HG03571 (cell line): ENCODE results near the gene TMEM183A.

Experiments
- ATAC-seq: cut with Tn5 transposase; IDR thresholded peaks from one replicate; pipeline ENCODE4 v1.9.1; 2021; ENCODE audit not compliant: unreplicated experiment

TMEM183A gene

DNA sequence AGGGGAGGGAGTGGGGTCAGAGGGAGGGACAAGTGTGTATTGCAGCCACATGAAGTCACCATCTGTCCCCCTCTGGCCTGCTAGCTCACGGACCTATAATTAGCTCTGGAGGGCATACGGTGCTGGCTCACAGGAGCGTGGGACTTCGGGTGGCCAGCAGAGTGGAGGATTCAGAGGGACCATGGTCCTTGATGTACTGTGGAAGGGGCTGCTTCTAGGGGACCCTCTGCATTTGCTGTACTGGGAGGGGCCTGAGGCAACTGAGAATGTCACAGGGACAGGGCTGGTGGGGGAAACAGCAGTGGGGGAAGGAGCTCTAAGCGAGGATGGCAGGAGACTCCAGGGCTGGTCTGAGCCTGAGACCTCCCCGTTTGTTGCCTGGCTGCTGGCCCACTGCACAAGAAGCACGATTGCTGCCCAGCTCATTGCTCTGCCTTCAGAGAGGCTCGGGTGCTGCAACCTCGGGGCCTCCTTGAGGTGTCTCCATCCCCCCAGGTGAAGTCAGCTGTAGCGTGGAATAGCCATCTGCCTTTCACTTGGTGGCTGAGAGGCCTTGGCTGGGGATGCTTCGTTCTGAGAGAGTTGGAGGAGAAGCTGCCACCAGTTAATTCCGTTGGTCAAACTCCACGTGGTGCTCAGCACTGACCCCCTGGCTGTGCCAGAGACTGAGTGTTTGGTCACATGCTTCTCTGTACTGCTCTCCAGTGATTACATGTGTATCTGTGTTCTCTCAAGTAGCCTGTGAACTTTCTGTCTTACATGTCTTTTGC lies 21.8 kb downstream of the TMEM183A start:
- no peak for ATAC-seq

DNA sequence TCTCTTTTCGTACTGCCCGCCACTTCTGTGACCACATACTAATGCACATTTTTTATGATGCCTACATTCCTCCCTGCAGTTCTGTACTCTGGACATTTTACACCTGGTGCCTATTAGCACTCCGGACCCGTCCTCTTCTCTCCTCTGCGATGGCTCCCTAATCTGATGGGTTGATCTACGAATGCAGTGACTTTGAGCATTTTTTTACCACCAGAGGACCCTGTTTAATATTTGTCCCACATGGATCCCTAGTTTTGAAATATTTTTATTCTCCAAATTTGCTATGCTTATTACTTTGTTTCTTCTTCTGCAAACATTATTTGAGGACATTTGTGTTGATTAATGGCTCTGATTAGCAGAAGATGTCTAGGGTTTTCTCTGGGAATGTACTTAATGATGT lies 24.3 kb downstream of the TMEM183A start:
- ATAC-seq, result no peak

DNA sequence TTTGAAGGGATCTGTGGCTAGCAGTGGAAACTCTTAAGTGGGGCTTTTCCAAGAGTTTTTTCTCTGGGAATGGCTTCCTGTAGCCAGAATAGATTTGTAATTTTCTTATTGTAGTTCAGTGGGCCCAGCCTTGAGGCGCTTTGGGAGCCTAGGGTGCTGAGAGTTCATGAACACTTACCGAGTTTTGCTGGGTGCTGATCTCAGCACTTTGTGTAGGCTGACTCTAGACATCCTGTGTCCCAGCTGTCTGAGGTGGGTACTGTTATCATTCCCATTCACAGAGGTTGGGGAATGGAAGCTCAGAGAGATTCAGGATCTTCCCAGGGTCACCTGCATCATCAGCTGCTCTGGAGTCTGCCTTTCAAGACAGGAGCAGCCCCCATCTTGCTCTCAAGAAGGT lies 26.1 kb downstream of the TMEM183A start:
- ATAC-seq, result no peak

DNA sequence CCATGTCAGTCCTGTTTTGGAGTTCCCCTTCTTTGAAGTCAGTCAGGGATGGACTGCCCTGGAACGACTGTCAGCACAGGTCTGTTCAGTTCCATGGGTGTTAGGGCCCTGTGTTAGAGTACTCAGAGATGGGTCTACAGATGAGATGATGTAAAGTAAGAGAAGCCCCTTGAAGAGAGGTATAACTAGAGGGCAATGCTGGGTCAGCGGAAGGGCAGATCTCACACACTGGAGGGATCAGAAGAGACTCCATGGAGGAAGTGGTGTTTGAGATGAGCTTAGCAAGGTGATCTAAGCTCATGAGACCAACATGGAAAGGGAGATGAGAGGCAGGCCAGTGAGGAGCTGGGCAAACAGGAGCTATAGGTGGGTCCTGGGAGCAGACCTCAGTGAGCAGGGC lies 26.7 kb downstream of the TMEM183A start:
- ATAC-seq, result no peak

- ATAC-seq, result no peak
Observed at GRCh38 chr1:203034422-203035110, 27.4 kb downstream of the TMEM183A start.

GRCh38 chr1:203035111-203036000 lies 28.2 kb downstream of the TMEM183A start:
- no peak for ATAC-seq

DNA sequence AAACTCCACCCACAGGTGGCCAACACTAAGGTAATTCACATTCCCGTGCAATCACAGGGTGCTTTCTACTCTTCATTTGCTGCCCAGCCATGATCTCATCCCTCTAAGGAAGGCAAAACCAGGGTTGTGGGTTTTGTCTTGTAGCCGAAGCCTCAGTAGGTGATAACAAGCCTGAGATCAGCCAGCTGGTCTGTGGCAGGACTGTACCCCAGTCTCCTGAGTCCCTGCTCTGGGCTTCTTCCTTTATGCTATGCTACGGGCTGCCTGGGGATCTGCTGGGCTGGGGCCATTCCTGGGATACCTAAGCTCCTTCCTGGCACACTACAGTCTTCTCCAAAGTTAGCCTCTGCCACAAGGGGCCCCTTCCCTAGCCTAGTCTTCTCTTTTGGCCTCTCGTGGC lies 29.0 kb downstream of the TMEM183A start:
- ATAC-seq, result no peak

DNA sequence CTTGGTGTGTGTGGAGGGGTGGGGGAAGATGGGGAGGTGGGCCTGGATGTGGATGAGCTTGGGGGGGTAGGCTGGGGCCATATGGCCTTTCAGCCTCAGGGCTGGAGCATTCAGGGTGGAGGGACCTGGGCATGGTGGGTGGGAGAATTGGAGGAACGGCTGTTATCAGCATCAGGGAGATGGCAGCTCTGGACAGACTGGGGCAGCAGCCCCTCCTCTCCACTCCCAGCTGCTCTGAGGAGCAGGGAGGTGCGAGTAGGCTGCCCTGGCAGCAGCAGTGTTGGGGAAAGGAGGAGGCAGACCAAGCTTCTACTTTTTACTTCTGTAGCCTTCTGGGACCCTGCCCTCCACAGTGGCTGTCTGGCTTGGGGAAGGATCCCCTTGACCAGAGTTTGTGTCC lies 29.4 kb downstream of the TMEM183A start:
- no peak for ATAC-seq

DNA sequence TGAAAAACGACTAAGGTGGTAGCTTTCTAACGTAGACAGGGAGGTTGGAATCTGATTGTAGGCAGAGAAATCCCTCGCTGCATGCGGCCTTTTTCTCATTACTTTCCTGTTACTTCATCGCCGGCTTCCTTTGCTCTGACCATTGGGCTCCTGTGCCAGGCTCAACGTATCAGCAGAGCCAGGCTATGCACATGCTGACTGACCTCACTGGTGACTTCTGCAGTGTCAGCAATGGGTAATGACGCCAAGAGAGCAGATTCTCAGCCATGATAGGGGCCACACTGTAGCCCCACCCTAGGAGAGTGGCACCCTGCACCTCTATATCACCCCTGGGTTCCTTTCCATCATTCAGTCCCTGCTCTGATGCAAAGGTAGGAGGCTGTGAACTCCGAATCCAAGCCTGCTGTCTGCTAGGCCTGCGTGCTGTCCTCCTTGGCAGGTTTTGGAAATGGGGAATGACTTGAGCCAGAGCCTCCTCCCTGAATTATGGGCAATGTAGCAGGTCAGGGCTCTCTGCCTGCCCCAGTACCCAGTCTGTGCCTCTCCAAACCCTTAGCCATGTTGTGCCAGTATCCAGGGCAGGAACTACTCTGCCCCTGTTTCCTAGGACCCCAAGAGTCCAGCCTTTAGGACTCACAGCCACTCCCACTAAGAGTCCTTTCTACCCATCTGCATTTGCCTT lies 30.5 kb downstream of the TMEM183A start:
- no peak for ATAC-seq

- ATAC-seq, result peak; percentile 60
Observed at GRCh38 chr1:203038217-203038741, 31.1 kb downstream of the TMEM183A start.

GRCh38 chr1:203038891-203039608 lies 31.9 kb downstream of the TMEM183A start:
- no peak for ATAC-seq

DNA sequence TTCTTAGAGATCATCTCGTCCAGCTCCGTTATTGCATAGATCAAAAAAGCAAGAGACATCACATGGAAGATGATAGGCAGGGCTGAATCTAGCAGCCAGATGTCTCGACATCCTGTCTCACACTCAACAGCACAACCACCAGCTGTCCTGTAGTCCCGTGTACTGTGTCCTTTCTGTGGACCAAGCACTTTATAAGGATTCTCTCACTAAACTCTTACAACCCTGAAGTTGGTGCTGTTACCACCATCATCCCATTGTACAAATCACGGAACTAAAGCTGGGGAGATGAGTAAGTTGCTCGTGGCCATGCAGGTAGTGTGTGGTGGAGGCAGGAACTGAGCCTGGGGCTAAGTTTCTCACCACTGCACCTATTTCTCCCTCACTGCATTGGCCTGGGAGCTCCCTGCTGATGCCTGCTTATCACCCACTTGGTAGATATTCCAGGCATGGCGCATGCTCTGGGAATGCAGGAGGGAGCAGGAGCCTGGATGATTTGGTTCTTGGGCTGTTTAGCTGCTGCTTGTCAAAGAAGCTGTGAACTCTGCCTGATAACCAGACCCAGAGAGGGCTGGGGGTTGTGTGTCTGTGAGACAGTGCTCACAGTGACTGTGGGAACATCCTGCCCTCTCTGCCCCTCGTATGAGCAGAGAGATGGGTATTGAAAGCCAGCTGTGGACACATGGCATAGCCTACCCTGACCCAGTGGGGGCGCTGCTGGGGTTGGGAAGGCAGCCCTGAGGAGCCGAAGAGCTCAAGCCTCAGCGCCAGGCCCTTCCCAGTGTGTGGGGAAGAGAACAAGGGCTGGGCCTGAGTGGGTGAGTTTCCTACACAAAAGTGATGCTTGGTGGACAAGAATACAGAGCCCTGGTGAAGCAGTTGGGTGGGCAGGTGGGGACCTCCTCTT lies 32.7 kb downstream of the TMEM183A start:
- ATAC-seq, result no peak

GRCh38 chr1:203040513-203041275 lies 33.5 kb downstream of the TMEM183A start:
- ATAC-seq, result no peak

DNA sequence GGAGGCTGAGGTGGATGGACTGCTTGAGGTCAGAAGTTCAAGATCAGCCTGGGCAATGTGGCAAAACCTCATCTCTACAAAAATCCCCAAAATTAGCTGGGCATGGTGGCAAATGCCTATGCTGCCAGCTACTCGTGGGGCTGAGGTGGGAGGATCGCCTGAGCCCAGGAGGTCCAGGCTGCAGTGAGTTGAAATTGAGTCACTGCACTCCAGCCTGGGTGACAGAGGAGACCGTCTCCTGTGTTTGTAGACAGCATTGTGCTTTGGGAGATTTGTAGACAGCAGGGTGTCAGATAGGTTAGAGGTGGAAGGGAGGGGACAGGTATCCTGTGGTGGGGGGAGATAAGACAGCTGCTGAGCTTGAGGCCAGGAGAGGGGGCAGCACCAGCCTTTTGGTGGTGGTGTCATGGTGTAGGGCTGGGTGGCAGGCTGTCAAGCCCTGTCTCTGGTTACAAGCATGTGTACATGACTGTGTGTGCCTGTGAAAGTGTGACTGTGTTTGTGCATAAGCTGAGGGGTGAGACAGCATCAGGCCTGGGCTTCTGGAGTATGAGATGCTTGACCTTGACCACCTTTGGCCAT lies 34.3 kb downstream of the TMEM183A start:
- no peak for ATAC-seq

- ATAC-seq, result no peak
Observed at GRCh38 chr1:203043830-203044545, 36.8 kb downstream of the TMEM183A start.

GRCh38 chr1:203044546-203045250 lies 37.5 kb downstream of the TMEM183A start:
- no peak for ATAC-seq

DNA sequence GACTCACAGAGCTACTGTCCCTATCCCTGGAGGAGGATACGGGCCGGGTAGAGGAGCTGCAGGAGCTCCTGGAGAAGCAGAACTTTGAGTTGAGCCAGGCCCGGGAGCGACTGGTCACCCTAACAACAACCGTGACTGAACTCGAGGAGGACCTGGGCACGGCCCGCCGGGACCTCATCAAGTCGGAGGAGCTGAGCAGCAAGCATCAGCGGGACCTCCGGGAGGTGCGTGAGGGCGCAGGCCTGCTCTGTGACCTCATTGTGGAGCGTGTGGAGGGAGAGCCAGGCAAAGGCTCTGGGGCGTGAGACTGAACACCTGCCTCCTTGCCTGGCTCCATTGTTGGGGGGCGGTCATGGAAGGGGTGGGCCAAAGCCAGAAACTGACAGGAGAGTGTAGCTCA lies 38.2 kb downstream of the TMEM183A start:
- ATAC-seq, result no peak
